ENCODE data around the gene HBS1L.

HBS1L gene

DNA sequence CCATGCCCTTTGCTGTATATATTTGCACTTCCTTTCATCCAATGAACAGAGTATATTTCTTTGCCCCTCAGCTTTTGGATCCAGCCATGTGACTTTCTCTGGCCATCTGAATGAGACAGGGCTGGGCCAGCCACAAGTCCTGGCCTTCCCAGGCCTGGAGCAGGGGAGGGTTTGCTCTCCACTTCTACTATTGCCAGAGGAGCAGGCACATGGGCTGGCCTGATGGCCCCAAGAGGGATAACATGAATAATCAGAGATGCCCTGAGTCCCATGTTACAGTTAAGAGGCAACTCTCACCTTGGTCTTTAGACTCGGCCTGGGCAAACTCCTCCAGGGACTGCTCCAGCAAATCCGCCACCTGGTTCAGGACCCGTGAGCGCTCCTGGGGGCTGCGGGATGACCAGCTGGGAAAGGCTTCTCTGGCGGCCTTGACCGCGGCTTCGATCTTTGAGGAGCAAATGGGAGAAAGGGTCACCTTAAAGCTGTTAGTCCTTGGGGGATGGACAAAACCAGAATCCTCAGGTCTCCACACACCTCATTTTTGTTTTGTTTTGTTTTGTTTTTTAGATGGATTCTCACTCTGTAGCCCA, 111.0 kb downstream of the HBS1L start:
- no peak for DNase-seq

- peak; percentile 59 to 68 for DNase-seq
Observed at GRCh38 chr6:134938896-134939295, 115.7 kb downstream of the HBS1L start.

- no peak for DNase-seq
Observed at GRCh38 chr6:134937426-134937825, 117.2 kb downstream of the HBS1L start.

DNA sequence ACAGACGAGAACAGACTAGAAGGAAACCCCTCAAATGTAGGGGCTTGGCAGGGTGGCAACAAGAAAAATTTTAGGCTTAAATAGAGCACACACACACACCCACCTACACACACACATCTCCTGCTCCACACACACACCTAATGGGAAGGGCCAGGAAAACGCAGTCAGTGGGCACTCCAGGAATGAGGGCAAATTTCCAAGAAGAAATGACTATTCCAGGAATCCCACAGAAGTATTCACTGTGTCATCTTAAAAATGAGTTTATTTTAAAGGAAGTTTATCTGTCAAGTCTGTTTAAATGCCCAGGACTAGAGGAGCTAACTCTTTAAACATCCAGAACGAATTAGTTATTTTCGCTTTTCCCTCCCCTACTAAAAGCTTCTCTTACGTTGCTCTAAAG, 117.7 kb downstream of the HBS1L start:
- DNase-seq = no peak

DNA sequence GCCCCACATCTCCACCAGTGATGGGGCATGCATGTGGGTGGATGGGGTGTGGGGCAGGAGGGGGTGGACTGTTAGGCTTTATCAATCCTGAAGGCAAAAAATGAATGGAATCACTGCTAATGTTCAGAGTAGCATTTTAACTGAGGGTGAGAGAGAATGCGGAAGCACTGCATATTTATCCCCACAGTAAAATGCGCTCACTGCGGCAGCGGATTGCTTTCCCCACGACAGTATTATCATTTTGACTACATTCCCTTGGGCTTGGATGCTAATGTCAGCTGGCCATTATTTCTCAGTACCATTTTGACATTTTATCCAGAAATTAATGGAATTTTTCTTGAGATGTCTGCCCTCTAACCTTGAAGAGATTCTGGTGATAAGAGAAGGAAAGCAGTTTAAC, 118.1 kb downstream of the HBS1L start:
- DNase-seq = no peak

DNA sequence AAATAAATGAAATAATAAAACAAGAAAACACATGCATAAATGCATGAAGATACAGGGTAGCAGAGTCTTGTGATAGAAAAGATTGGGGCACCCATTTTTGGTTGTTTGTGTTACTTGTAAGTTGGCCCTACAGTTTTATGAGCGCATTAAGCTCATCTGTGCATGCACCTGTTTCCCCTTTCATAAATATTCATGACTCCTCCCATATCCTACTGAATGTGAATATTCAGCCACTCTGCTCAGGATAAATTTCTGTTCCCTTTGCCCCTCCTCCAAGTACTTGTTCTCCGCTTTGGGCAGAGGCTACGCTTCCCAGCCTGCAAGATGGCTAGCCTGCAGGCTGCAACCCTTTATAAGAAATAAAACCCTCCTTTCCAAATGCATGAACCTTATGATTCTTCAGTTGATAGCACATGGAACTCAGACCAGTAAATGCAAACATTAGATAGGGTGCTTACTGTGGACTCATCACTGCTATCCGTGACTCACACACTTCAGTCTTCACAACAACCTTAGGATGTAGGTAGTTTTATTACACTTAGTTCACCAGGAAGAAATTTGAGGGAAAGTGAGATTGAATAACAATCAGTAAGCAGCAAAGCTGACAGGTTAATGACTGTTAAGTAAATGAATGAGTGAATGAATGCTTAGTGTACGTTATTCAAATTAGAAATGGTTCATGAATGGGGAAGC, 119.7 kb downstream of the HBS1L start:
- DNase-seq = no peak

- no peak for DNase-seq
Observed at GRCh38 chr6:134932535-134933470, 121.8 kb downstream of the HBS1L start.

DNA sequence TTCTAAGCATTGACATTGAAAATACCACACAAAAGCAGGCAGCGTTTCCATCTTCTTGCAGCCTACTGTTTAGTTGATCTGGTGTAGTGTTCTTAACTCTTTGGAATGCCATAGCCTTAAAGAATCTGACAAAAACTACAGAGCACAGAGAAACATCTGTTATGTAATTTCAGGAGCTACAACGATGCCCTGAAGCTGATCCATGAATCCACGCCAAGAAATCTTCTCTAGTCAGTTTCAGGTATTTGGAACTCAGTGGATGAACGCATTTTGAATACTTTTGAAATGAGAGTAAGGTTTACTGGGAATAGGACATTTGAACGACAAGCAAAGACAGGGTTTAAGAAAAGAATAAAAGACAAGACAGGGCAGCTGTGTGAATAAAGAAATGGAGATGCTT, 122.5 kb downstream of the HBS1L start:
- DNase-seq = no peak

DNA sequence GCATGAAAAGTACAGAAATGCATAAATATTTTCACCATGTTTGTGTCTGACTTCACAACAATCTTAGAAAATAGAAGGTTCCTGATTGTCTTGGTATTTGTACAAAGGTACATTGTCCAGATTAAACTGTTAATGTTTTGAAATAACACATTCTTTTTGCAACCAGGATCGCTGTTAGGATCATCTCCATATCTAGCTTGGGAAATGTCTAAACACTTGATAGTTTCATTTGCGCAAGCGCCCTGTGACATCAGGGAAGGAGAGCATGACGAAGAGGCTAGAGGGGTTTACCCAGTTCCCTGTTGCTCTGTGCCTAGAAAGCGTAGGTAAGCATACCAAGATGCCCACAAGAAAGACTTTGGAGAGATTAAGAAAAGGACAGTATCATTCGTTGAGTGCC, 124.2 kb downstream of the HBS1L start:
- DNase-seq = peak; percentile 16 to 25

DNA sequence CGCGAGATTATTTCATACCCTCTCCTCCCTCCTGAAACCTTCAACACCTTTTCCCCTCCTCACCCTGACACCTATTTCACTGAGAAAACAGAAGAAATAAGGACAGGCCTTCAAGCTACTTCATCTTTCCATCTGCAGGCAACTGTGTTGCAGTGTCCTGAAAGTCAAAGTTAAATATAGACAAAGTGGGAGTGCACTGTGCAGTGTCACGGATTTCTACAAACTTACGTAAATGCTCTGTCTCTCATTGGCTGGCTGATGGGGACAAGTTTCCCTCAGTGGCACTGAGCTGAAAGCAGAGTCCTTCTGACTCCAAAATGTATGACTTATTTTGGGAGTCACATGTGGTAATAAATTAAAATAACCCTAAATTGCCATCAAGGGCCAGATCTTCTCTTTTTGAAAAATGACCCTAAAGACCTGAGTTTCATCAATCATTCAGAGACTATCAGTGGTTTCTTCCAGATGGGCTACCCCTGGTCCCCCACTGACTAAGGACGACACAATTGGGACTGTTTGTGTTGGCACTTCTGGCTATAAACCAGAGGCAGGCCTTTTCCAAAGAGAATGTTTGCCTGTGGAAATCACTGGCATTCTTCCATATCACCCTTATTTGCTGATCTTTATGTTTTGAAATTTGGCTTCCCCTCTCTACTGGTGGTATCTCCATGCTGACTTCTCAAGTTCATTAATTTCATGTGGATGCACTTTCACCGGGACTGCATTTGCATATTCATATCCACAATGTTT, 126.3 kb downstream of the HBS1L start:
- DNase-seq = no peak

- DNase-seq = no peak
Observed at GRCh38 chr6:134925800-134926199, 128.8 kb downstream of the HBS1L start.

DNA sequence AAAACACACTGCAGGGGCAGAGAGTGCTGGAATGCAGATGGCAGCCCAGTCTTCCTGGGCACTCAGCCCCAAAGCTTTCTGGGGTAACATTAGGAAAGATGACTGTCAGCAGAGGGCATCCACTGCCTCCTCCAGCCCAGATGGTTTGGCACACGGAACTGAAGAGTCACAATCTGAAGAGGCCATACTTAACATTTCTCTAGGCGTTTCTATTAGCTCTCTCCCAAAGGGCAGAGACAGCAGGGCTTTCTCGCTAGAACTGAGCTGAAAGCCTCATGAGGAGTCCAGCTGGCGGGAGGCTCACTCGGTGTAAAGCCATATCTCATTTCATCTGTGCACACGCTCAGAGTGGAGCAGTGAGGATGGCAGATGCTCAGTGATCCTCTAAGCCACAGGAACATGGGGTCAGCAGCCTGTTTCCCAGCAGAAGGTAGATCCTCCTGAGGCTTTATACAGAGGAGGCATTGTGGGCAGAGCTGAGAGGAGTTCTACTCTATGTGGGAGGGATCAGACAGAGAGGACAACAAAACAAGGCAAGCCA, 132.8 kb downstream of the HBS1L start:
- no peak for DNase-seq

DNA sequence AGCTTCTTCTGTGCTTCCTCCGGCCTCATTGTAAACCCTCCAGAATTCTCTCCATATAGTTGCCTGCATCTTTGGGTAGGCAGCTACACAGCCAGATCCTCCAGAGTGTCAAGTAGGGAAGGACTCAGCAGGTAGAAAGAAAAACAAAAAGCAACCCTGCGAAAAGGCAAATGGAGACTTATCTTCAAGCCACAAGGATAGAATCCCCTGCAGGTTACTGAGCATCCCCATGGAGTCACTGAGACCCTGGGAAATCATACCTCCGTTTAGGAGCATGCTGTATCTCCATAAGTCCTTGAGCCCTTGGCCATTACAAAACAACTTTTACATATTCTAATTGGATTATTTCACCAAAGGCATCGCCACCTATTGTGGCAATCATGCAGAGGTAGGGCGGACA, 133.3 kb downstream of the HBS1L start:
- DNase-seq = no peak

- no peak for DNase-seq
Observed at GRCh38 chr6:134920422-134920821, 134.2 kb downstream of the HBS1L start.

- no peak for DNase-seq
Observed at GRCh38 chr6:134918418-134918961, 136.1 kb downstream of the HBS1L start.

DNA sequence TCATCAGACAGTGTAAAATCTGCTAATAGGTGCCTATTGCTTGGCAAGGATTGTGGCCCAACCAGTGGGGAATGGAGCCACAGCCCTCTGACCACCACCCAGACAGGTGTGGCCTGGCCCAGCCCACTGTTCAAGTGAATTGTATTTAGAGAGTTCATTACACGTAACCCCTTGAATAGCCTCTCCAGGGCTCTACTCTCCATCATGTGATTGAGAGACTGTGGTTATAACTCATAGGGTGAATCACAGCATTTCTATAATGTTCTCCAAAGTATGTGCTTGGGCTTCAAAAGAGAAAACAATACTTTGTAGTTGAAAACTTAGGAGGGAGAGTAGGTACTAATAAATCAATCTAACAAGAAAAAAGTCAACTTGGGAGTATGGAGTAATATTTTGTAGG, 143.1 kb downstream of the HBS1L start:
- no peak for DNase-seq

- DNase-seq = no peak
Observed at GRCh38 chr6:134910593-134910935, 144.1 kb downstream of the HBS1L start.

Data from inflammatory macrophage treated with lipopolysaccharide for 1 hour (primary cell).